WTC11 (cell line): ENCODE measurements around the gene DOCK7. TPM values are rescaled to one million over a fixed set of nuclear protein-coding genes. Genes with fewer than 3 reads are reported as not detected.

ENCODE experiments used
- AFF4 ChIP-seq: sonication (generic); formaldehyde crosslinking; IDR thresholded peaks from 2 replicates; pipeline ENCODE4 v1.8.1; 2023; ENCODE audit warnings: mild to moderate bottlenecking, missing genetic modification reagents, borderline replicate concordance
- ARID4B ChIP-seq: sonication (generic); formaldehyde crosslinking; IDR thresholded peaks from 2 replicates; pipeline ENCODE4 v1.8.0; 2023; ENCODE audit warnings: missing genetic modification reagents, mild to moderate bottlenecking, borderline replicate concordance
- ATF1 ChIP-seq: sonication (generic); formaldehyde crosslinking; IDR thresholded peaks from 2 replicates; pipeline ENCODE4 v1.8.1; 2023; ENCODE audit warnings: mild to moderate bottlenecking, moderate library complexity, missing genetic modification reagents
- E2F4 ChIP-seq: sonication (generic); formaldehyde crosslinking; IDR thresholded peaks from 2 replicates; pipeline ENCODE4 v1.8.1; 2022; ENCODE audit warnings: low read depth, mild to moderate bottlenecking, moderate library complexity, missing genetic modification reagents, borderline replicate concordance
- EMX1 ChIP-seq: fragments of 250-450 bp; sonication (Bioruptor Pico); IDR thresholded peaks from 2 replicates; pipeline ENCODE4 v1.8.0; 2021; ENCODE audit warnings: mild to moderate bottlenecking
- FOXK1 ChIP-seq: sonication (generic); formaldehyde crosslinking; IDR thresholded peaks from 2 replicates; pipeline ENCODE4 v1.8.0; 2022; ENCODE audit warnings: mild to moderate bottlenecking, moderate library complexity, missing genetic modification reagents
- FOXP1 ChIP-seq: sonication (generic); formaldehyde crosslinking; IDR thresholded peaks from 2 replicates; pipeline ENCODE4 v1.8.0; 2022; ENCODE audit warnings: missing genetic modification reagents, mild to moderate bottlenecking, moderate library complexity, borderline replicate concordance
- GABPB1 ChIP-seq: sonication (generic); formaldehyde crosslinking; IDR thresholded peaks from 2 replicates; pipeline ENCODE4 v1.8.1; 2023; ENCODE audit warnings: mild to moderate bottlenecking, missing genetic modification reagents
- GRHL2 ChIP-seq: fragments of 250-450 bp; sonication (Bioruptor Pico); IDR thresholded peaks from 2 replicates; pipeline ENCODE4 v1.8.0; 2022; ENCODE audit warnings: mild to moderate bottlenecking, moderate library complexity; ENCODE audit not compliant: insufficient replicate concordance, severe bottlenecking
- JUN ChIP-seq: sonication (generic); formaldehyde crosslinking; IDR thresholded peaks from 2 replicates; pipeline ENCODE4 v1.8.0; 2023; ENCODE audit warnings: mild to moderate bottlenecking, missing genetic modification reagents
- KAT7 ChIP-seq: sonication (generic); formaldehyde crosslinking; IDR thresholded peaks from 2 replicates; pipeline ENCODE4 v1.8.1; 2023; ENCODE audit warnings: missing genetic modification reagents, mild to moderate bottlenecking, borderline replicate concordance
- MYBL2 ChIP-seq: sonication (generic); formaldehyde crosslinking; IDR thresholded peaks from 2 replicates; pipeline ENCODE4 v1.8.1; 2023; ENCODE audit warnings: mild to moderate bottlenecking, moderate library complexity, missing genetic modification reagents
- NFATC4 ChIP-seq: fragments of 250-450 bp; sonication (Bioruptor Pico); IDR thresholded peaks from 2 replicates; pipeline ENCODE4 v1.9.0; 2021; ENCODE audit warnings: mild to moderate bottlenecking
- NFYB ChIP-seq: sonication (generic); formaldehyde crosslinking; conservative IDR thresholded peaks from 2 replicates; pipeline ENCODE4 v1.8.0; 2022; ENCODE audit warnings: low read depth, missing genetic modification reagents
- NR1H2 ChIP-seq: sonication (generic); formaldehyde crosslinking; IDR thresholded peaks from 2 replicates; pipeline ENCODE4 v1.9.0; 2021; ENCODE audit warnings: mild to moderate bottlenecking, moderate library complexity, missing genetic modification reagents
- RORB ChIP-seq: fragments of 250-450 bp; sonication (Bioruptor Pico); IDR thresholded peaks from 2 replicates; pipeline ENCODE4 v1.9.0; 2021; ENCODE audit warnings: mild to moderate bottlenecking
- SP1 ChIP-seq: sonication (generic); formaldehyde crosslinking; conservative IDR thresholded peaks from 2 replicates; pipeline ENCODE4 v1.8.1; 2022; ENCODE audit warnings: missing genetic modification reagents
- TCF7 ChIP-seq: sonication (generic); formaldehyde crosslinking; IDR thresholded peaks from 2 replicates; pipeline ENCODE4 v1.8.0; 2022; ENCODE audit warnings: mild to moderate bottlenecking, low read depth, missing genetic modification reagents, moderate library complexity
- TEAD1 ChIP-seq: sonication (generic); formaldehyde crosslinking; IDR thresholded peaks from 2 replicates; pipeline ENCODE4 v1.8.0; 2022; ENCODE audit warnings: mild to moderate bottlenecking, missing genetic modification reagents
- ZNF219 ChIP-seq: sonication (generic); formaldehyde crosslinking; IDR thresholded peaks from 2 replicates; pipeline ENCODE4 v1.8.0; 2023; ENCODE audit warnings: missing genetic modification reagents, mild to moderate bottlenecking, borderline replicate concordance
- ZNF423 ChIP-seq: fragments of 250-450 bp; sonication (Bioruptor Pico); IDR thresholded peaks from 2 replicates; pipeline ENCODE4 v2.1.2; 2022; ENCODE audit warnings: mild to moderate bottlenecking, moderate library complexity
- total RNA-seq: library from RNA; stranded (reverse); gene quantifications from 3 replicates; pipeline ENCODE4 v1.2.3, GENCODE V29; 2021
- TF ChIP-seq, protein P1 (sequence below): sonication (generic); formaldehyde crosslinking; IDR thresholded peaks from 2 replicates; pipeline ENCODE4 v1.8.1; 2022; ENCODE audit warnings: mild to moderate bottlenecking, moderate library complexity, missing genetic modification reagents
- TF ChIP-seq, protein P2 (sequence below): fragments of 200-600 bp; IDR thresholded peaks from 2 replicates; pipeline ENCODE4 v1.8.0; 2022; ENCODE audit warnings: antibody characterized with exemption
- TF ChIP-seq, protein P3 (sequence below): fragments of 250-450 bp; sonication (Bioruptor Pico); IDR thresholded peaks from 2 replicates; pipeline ENCODE4 v1.8.0; 2021; ENCODE audit warnings: mild to moderate bottlenecking

DOCK7 gene
- total RNA-seq, 1 experiment from 2014 or later = 34.2 TPM

DNA sequence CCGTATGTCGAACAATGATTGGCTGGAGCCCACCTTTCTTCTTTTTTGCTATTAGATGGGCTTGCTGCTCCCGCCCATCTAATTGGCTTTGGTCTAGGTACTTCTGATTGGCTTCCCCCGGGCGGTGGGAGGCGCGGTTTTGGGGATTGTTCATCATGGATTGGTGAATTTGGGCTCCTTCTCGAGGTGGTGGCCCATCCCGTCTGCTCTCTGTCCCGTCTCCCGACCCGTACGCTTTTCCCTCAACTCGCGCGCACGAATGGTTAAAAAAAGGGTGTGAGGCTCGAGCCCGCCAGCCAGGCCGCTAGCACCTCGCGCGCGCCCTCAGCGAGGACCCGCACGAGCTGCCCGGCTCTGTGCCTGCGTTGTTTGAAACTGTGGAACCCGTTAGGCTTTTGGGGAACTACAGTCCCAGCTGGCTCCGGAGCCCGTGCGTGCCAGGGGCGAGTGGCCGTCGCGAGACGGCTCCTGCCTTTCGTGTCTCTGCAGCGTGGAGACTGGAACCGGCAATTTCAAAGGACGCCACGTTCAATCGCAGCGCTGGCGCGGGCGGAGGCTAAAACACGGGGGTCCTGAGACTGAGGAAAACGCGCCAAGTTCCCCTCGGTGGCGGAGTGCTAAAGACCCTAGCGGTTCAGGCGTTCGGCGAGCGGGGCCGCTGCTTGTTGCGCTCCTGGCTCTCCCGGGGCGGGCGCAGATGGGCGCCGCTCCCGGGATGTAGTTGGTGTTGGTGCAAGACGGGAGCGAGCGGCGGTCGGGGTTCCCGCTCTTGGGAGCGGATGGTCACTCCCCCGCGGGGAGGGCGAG, 251.5 kb downstream of the DOCK7 start, which contains the start of gene USP1 (continued):
- TF ChIP-seq AFF4 (CRISPR knock-in tag) = peak; percentile 79; the same call in 1 of the 2 replicates
- no peak for TF ChIP-seq RORB (CRISPR knock-in tag)
- TF ChIP-seq, protein P1, sequence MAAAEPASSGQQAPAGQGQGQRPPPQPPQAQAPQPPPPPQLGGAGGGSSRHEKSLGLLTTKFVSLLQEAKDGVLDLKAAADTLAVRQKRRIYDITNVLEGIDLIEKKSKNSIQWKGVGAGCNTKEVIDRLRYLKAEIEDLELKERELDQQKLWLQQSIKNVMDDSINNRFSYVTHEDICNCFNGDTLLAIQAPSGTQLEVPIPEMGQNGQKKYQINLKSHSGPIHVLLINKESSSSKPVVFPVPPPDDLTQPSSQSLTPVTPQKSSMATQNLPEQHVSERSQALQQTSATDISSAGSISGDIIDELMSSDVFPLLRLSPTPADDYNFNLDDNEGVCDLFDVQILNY (CRISPR knock-in tag) = peak; percentile 86
- TF ChIP-seq EMX1 (CRISPR knock-in tag) = 0 out of 2 replicates have a peak, but pooled peaks have one; percentile 42
- TF ChIP-seq NFYB (CRISPR knock-in tag) = peak; percentile 54
- TF ChIP-seq ARID4B = peak; percentile 74; the same call in 1 of the 2 replicates
- TF ChIP-seq SP1 = peak; percentile 30
- no peak for TF ChIP-seq GRHL2 (CRISPR knock-in tag)
- TF ChIP-seq TEAD1 (CRISPR knock-in tag) = no peak
- TF ChIP-seq ZNF423 (CRISPR knock-in tag) = 0 out of 2 replicates have a peak, but pooled peaks have one; percentile 6
- no peak for TF ChIP-seq KAT7
- 0 out of 2 replicates have a peak, but pooled peaks have one; percentile 15 for TF ChIP-seq GABPB1
- no peak for TF ChIP-seq TCF7
- peak; percentile 54; the same call in 1 of the 2 replicates for TF ChIP-seq E2F4
- TF ChIP-seq NFATC4 (CRISPR knock-in tag) = no peak
- TF ChIP-seq, protein P2, sequence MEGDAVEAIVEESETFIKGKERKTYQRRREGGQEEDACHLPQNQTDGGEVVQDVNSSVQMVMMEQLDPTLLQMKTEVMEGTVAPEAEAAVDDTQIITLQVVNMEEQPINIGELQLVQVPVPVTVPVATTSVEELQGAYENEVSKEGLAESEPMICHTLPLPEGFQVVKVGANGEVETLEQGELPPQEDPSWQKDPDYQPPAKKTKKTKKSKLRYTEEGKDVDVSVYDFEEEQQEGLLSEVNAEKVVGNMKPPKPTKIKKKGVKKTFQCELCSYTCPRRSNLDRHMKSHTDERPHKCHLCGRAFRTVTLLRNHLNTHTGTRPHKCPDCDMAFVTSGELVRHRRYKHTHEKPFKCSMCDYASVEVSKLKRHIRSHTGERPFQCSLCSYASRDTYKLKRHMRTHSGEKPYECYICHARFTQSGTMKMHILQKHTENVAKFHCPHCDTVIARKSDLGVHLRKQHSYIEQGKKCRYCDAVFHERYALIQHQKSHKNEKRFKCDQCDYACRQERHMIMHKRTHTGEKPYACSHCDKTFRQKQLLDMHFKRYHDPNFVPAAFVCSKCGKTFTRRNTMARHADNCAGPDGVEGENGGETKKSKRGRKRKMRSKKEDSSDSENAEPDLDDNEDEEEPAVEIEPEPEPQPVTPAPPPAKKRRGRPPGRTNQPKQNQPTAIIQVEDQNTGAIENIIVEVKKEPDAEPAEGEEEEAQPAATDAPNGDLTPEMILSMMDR = no peak
- no peak for TF ChIP-seq FOXP1 (CRISPR knock-in tag)
- TF ChIP-seq ZNF219 = no peak
- peak; percentile 33; the same call in 1 of the 2 replicates for TF ChIP-seq MYBL2 (CRISPR knock-in tag)
- TF ChIP-seq NR1H2 (CRISPR knock-in tag) = no peak
- 0 out of 2 replicates have a peak, but pooled peaks have one; percentile 24 for TF ChIP-seq ATF1 (CRISPR knock-in tag)
- TF ChIP-seq JUN = 0 out of 2 replicates have a peak, but pooled peaks have one; percentile 3
- no peak for TF ChIP-seq FOXK1 (CRISPR knock-in tag)
- TF ChIP-seq, protein P3, sequence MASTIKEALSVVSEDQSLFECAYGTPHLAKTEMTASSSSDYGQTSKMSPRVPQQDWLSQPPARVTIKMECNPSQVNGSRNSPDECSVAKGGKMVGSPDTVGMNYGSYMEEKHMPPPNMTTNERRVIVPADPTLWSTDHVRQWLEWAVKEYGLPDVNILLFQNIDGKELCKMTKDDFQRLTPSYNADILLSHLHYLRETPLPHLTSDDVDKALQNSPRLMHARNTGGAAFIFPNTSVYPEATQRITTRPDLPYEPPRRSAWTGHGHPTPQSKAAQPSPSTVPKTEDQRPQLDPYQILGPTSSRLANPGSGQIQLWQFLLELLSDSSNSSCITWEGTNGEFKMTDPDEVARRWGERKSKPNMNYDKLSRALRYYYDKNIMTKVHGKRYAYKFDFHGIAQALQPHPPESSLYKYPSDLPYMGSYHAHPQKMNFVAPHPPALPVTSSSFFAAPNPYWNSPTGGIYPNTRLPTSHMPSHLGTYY (CRISPR knock-in tag) = no peak
